Suprapubic skin (tissue), 4 donors: ENCODE results near the gene CXXC5. TPM values are rescaled to one million over a fixed set of nuclear protein-coding genes. Genes with fewer than 3 reads are reported as not detected.

Source experiments
- DNase-seq, 2 donors: peaks; one replicate each; pipeline ENCODE4 v3.0.0-alpha.2; 2019; ENCODE audit warnings: low spot score in 2 of 2
- H3K27ac ChIP-seq: fragments of 200-600 bp; sonication (generic); one replicate; pipeline ENCODE4 v1.5.1; 2019
- H3K27me3 ChIP-seq: fragments of 200-600 bp; sonication (generic); one replicate; pipeline ENCODE4 v1.5.1; 2019
- H3K36me3 ChIP-seq: fragments of 200-600 bp; sonication (generic); one replicate; pipeline ENCODE4 v1.5.1; 2019
- H3K4me1 ChIP-seq: fragments of 200-600 bp; sonication (generic); one replicate; pipeline ENCODE4 v1.5.1; 2019
- H3K4me3 ChIP-seq: fragments of 200-600 bp; sonication (generic); one replicate; pipeline ENCODE4 v1.5.1; 2019; ENCODE audit warnings: mild to moderate bottlenecking
- H3K9me3 ChIP-seq: fragments of 200-600 bp; sonication (generic); one replicate; pipeline ENCODE4 v1.5.1; 2019
- CTCF ChIP-seq, 2 donors: fragments of 200-600 bp in 1 of 2; fragments of 450-650 bp in 1 of 2; sonication (generic) in 1 of 2; IDR thresholded peaks; one replicate each; pipeline ENCODE4 v1.5.1; 2016 to 2019; ENCODE audit warnings: antibody characterized with exemption in 2 of 2, mild to moderate bottlenecking in 1 of 2, moderate library complexity in 1 of 2
- EP300 ChIP-seq: sonication (generic); formaldehyde crosslinking; IDR thresholded peaks from one replicate; pipeline ENCODE4 v1.6.1; 2017; ENCODE audit warnings: antibody characterized with exemption
- POLR2A ChIP-seq, 2 donors: fragments of 450-650 bp; IDR thresholded peaks; one replicate each; pipeline ENCODE4 v1.6.1; 2017; ENCODE audit warnings: antibody characterized with exemption in 2 of 2, mild to moderate bottlenecking in 2 of 2, moderate library complexity in 2 of 2
- POLR2AphosphoS5 ChIP-seq, 3 donors: sonication (generic); formaldehyde crosslinking; IDR thresholded peaks; one replicate each; pipeline ENCODE4 v1.6.1; 2017; ENCODE audit warnings: antibody characterized with exemption in 3 of 3
- WGBS: methylation state at CpG from one replicate; pipeline ENCODE4 v1.1.5; 2018; 5-methylcytosine and 5-hydroxymethylcytosine counted together
- total RNA-seq, 4 donors: library from RNA; depleted of rRNA; stranded (reverse); fragments of >200 nt; gene quantifications; one replicate each; pipeline ENCODE4 v1.1.0, GENCODE V29; 2016

CXXC5 gene
- total RNA-seq, 4 donors from 2014 or later = 21.8 to 40.6 (median 30.1) TPM

- no peak for DNase-seq
- Histone ChIP-seq H3K27ac (no peak overlapping the region), H3K9me3 (no peaks in the 10 kb centered on the region), H3K36me3 (no peaks in the 10 kb centered on the region), H3K4me1 (peaks cover 35% of the 10 kb centered on the region), H3K27me3 (no peaks in the 10 kb centered on the region), H3K4me3 (no peak overlapping the region)
- TF ChIP-seq POLR2AphosphoS5 (IDR thresholded peaks at IDR 0.05) = no peak
- no peak for TF ChIP-seq POLR2A (IDR thresholded peaks at IDR 0.05)
- no peak for TF ChIP-seq EP300
- no peak for TF ChIP-seq CTCF (IDR thresholded peaks at IDR 0.05)
- WGBS = 94% methylated on average over 3 of the region's 3 CpGs
Observed at GRCh38 chr5:139700711-139701055, 52.5 kb downstream of the CXXC5 start.

GRCh38 chr5:139701056-139701741 is 53.0 kb downstream of the CXXC5 start:
- H3K9me3 ChIP-seq = no peaks in the 10 kb centered on the region
- WGBS = 46% methylated on average over 19 of the region's 22 CpGs
- no peaks in the 10 kb centered on the region for H3K36me3 ChIP-seq
- peaks cover 33% of the 10 kb centered on the region for H3K4me1 ChIP-seq
- H3K27me3 ChIP-seq = no peaks in the 10 kb centered on the region
- H3K4me3 ChIP-seq = no peak overlapping the region
- DNase-seq = peak in 1 of 2 donors; percentile 59
- TF ChIP-seq CTCF (IDR thresholded peaks at IDR 0.05) = no peak
- TF ChIP-seq POLR2AphosphoS5 (IDR thresholded peaks at IDR 0.05) = no peak
- TF ChIP-seq EP300 = no peak
- no peak for TF ChIP-seq POLR2A (IDR thresholded peaks at IDR 0.05)
- no peak overlapping the region for H3K27ac ChIP-seq

GRCh38 chr5:139702548-139702947 is 54.4 kb downstream of the CXXC5 start:
- H3K4me1 ChIP-seq = peaks cover 19% of the 10 kb centered on the region
- 87% methylated on average over 3 of the region's 3 CpGs for WGBS

GRCh38 chr5:139704748-139705147 is 56.6 kb downstream of the CXXC5 start:
- TF ChIP-seq POLR2A (IDR thresholded peaks at IDR 0.05) (no peak), CTCF (IDR thresholded peaks at IDR 0.05) (no peak), POLR2AphosphoS5 (IDR thresholded peaks at IDR 0.05) (no peak), EP300 (no peak)
- 86% methylated on average over 2 of the region's 4 CpGs for WGBS
- no peaks in the 10 kb centered on the region for H3K9me3 ChIP-seq
- H3K4me3 ChIP-seq = no peak overlapping the region
- no peaks in the 10 kb centered on the region for H3K36me3 ChIP-seq
- peaks cover under 1% of the 10 kb centered on the region for H3K27me3 ChIP-seq
- H3K27ac ChIP-seq = no peak overlapping the region
- DNase-seq = no peak
- peaks cover 17% of the 10 kb centered on the region for H3K4me1 ChIP-seq

More at GRCh38 chr5:139702548-139702947, 54.4 kb downstream of the CXXC5 start:
- no peak for DNase-seq
- TF ChIP-seq EP300 = no peak
- TF ChIP-seq POLR2AphosphoS5 (IDR thresholded peaks at IDR 0.05) = no peak
- no peak for TF ChIP-seq CTCF (IDR thresholded peaks at IDR 0.05)
- TF ChIP-seq POLR2A (IDR thresholded peaks at IDR 0.05) = no peak
- Histone ChIP-seq H3K4me3 (no peak overlapping the region), H3K36me3 (no peaks in the 10 kb centered on the region), H3K27ac (no peak overlapping the region), H3K27me3 (no peaks in the 10 kb centered on the region), H3K9me3 (no peaks in the 10 kb centered on the region)

- Histone ChIP-seq H3K27me3 (peaks cover 5% of the 10 kb centered on the region), H3K4me1 (peaks cover 22% of the 10 kb centered on the region), H3K9me3 (no peaks in the 10 kb centered on the region), H3K36me3 (no peaks in the 10 kb centered on the region), H3K4me3 (no peak overlapping the region), H3K27ac (no peak overlapping the region)
- no peak for DNase-seq
- TF ChIP-seq POLR2AphosphoS5 (IDR thresholded peaks at IDR 0.05) = no peak
- TF ChIP-seq EP300 = no peak
- TF ChIP-seq POLR2A (IDR thresholded peaks at IDR 0.05) = no peak
- no peak for TF ChIP-seq CTCF (IDR thresholded peaks at IDR 0.05)
- 84% methylated on average over 3 of the region's 3 CpGs for WGBS
Observed at GRCh38 chr5:139705191-139705590, 57.0 kb downstream of the CXXC5 start.
